NCI-H187 treated with DMSO at 0.1 percent for 48 hours (cell line): ENCODE data around the gene ATP1B4.
"Not testable (repeated sequence)": the region's sequence is repeated elsewhere in the genome, so short reads cannot be mapped to it uniquely, and the experiment has no call there.

Source experiments
- DNase-seq: peaks from one replicate; lab custom pipeline; 2025; lab: John Stamatoyannopoulos, UW

Gene ATP1B4

GRCh38 chrX:120361764-120362305 lies at the start of gene ATP1B4:
Gene ATP1B4, plus strand, starts transcription at chrX:120362089. Its CDS starts 80 bp downstream, at chrX:120362169.
- DNase-seq: no peak

DNA sequence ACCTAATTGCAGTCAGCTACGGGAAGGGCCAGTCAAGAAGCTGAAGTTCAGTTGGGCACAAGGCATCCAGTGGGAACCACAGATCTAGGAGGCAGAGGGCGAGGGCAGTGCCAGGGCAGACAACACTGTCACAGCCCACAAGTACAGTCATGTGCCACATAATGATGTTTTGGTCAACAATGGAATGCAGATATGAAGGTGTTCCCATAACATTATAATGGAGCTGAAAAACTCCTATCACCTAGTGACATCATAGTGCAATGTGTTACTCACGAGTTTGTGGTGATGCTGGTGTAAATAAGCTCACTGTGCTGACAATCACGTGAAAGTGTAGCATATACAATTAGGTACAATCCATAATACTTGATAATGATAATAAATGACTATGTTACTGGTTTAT lies 46.1 kb upstream of the ATP1B4 start:
- DNase-seq: no peak

DNA sequence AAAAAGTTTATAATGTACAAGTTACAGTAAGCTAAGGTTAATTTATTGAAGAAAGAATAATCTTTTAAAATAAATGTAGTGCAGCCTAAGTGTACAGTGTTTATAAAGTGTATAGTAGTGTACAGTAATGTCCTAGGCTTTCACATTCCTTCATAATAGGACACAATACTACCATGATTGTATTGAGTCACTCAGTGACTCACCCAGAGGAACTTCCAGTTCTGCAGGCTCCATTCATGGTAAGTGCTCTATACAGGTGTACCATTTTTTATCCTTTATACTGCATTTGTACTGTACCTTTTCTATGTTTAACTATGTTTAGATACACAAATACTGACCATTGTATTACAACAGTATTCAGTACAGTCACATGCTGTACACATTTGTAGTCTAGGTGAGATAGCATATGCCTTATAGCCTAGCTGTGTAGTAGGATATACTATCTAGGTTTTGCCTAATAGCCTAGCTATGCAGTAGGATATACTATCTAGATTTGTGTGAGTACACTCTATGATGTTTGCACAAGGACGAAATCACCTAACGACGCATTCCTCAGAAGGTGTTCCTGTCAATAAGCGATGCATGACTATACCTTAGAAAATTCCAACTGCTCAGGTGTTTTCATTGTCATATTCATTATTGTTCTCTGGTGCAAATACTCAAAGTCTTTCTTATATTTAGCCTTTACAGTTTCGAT lies 45.2 kb upstream of the ATP1B4 start:
- no peak for DNase-seq

DNA sequence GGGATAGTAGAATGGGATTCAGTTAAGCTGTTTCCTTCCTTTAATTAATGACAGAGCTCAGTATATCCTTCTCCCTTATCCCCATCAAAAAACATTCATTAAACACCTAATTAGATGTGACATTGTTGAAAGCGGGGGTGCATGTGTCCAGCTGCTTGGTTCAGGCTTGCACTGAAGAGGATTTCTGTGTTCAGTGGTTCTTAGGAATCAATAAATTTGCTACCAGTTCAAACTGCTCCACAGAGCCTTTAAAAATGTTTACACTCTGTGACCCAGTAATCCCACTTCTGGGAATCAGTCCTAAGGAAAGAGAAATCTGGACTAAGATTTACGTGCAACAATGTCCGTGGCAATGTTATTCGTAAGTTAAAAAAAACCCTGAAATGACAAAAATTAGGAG lies 43.5 kb upstream of the ATP1B4 start:
- DNase-seq: no peak

DNA sequence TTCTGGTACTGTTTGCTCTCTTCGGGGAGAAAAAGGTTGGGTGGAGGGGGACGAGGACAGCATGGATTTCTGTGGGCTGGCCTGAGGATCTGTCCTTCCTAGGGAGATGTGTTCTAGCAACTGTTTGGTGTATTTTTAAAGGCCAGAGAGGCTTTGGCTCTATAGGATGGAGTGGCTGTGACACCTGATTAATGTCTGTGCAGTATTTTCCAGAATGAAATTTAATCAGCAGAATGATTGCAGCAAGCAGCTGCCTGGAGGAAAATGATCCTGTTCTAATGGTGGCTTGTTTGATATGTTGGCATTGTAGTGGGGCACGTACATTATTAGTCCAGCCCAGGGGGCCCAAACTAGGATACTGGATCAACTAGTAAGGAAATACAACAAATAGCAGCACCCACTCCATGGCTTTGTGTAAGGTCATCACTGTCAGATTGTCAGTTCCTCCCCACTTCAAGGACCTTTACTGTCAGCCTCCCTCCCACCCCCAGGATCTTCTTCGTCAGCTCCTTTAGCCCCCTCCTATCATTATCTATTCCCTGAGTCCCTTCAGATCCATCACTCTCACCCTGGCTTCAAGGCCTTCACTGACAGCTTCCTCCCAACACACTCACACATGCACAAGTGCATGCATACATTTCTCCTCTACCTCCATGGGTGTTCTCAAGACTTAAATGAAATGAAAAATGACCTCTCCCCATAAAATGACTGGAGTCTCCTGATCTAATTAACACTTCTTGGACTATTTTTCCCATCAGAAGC lies 40.2 kb upstream of the ATP1B4 start:
- DNase-seq: no peak

- no peak for DNase-seq
These were observed 30.8 kb upstream of the ATP1B4 start for GRCh38 chrX:120331116-120331515.

DNA sequence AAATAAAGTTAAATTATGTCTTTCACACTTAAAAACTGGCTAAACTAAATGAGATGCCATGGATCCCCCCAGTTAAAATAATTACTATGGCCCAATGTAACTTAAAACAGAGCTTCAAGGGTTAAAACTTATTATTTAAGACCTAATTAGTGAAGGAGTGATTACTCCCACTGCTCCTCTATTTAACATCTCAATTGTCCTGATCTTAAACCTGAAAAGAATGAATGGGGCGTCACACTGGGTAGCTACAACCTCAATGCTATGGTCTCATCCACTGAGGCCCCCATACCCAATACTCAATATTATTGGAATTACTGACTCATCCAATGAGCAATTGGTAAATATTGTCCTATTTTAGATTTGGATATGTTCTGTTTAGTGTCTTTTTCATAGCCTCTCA lies 29.5 kb upstream of the ATP1B4 start:
- DNase-seq: no peak

GRCh38 chrX:120334151-120334550 lies 27.7 kb upstream of the ATP1B4 start:
- DNase-seq: no peak

DNA sequence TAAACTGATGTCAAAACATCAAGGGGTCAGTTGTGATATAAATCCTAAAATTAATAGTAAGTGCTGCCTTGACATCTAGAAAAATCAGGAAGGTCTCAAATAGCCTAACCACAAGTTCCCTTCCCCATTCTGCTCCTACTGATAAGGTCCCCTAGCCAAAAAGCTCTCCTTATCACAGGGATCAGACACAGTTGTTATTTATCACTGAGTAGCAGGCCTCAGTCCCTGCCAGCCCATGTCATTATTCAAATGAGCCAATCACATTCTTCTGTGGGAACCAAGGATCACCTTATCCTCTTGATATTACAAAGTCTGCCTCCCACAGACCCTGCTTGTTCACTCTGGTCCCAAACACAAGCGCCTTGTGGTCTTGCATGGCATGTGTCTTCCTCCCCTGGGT lies 27.3 kb upstream of the ATP1B4 start:
- DNase-seq: no peak

DNA sequence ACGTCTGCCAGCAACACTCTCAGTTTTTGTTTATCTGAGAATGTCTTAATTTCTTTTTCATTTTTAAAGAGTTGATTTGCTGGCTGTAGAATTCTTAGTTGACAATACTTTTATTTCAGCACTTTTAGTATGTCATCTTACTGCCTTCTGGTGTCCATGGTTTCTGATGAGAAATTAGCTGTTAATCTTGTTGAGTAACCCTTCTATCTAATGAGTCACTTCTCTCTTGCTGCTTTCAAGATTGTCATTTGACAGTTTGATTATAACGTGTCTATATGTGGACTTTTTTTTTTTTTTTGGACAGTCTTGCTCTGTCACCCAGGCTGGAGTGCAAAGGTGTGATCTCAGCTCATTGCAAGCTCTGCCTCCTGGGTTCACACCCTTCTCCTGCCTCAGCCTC lies 26.6 kb upstream of the ATP1B4 start:
- DNase-seq: no peak

- no peak for DNase-seq
These were observed 25.0 kb upstream of the ATP1B4 start for GRCh38 chrX:120336899-120337298.

GRCh38 chrX:120344566-120344965 lies 17.3 kb upstream of the ATP1B4 start:
- DNase-seq: not testable (repeated sequence)

GRCh38 chrX:120350450-120351138 lies 11.3 kb upstream of the ATP1B4 start:
- no peak for DNase-seq

DNA sequence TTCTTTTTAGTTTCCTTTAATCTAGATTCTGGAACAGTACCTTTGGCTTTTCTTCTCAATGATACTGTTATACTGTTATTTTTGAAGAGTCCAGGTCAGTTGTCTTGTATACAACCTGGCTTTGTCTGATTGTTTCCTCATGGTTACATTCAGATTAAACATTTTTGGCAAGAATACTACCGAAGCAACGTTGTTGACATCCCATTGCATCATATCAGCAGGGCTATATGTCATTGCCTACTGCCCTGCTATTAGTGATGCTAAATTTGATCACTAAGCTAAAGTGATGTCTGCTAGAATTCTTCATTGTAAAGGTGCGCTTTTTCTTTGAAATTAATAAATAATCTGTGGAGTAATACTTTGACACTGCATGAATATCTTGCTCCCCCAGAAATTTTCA lies 5.8 kb upstream of the ATP1B4 start:
- no peak for DNase-seq

GRCh38 chrX:120357186-120357585 lies 4.7 kb upstream of the ATP1B4 start:
- DNase-seq: no peak

- no peak for DNase-seq
These were observed 3.0 kb upstream of the ATP1B4 start for GRCh38 chrX:120358737-120359456.

- DNase-seq: no peak
These were observed 3.4 kb downstream of the ATP1B4 start for GRCh38 chrX:120365320-120365719.

- DNase-seq: no peak
These were observed 4.1 kb downstream of the ATP1B4 start for GRCh38 chrX:120365968-120366367.

DNA sequence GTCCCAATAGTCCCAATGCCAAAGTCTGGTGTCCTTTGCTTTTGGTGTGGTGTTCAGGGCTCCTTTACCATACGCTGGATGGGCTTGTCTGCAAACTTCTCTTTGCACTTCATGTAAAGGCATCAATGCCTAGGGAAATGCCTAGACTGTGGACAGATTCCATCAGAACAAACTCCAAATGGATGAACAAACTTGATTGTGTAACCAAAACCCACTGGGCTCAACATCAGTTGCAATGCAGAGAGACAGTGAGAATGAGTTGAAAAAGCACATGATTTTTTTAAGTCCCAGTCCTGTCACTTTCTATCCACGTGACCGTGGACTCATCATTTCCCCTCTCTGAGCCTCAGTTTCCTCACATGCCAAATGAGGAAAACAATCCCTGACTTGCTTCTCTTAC lies 4.9 kb downstream of the ATP1B4 start:
- DNase-seq: no peak

DNA sequence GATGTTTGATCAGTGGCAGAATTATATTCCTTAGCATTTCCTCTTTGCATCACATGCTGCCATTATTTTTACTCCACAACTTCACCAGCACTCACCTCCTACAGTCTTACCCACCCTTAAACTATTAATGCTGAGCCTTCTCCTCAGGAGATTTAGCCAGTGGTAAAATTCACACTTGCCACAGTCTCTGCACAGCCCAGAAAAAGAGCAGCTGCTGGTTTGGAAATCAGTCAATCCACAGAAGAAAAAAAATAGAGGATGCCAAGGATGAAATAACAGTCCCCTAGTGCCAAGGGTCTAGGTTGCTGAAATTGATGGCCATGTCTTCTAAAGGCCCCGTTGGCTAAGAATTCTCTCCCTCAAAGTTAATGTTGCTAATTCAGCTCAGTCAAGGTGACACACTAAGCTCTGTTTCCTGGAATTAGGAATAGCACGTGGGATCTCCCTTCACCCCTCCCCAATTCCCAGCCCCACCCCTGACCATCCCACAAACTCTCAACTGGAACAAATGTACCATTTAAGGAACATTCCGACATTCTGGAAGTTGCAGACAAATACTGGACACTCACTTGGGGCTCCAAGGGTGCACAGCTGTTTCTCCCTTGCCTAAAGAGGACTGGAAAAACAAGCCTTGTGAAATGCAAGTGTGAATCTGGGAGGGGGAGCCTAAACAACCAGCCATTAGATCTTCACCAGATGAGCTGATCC lies 5.7 kb downstream of the ATP1B4 start:
- DNase-seq: no peak

- no peak for DNase-seq
These were observed 10.9 kb downstream of the ATP1B4 start for GRCh38 chrX:120372667-120373370.
